H9 (cell line): ENCODE data around the gene PDCD10. TPM values are rescaled to one million over a fixed set of nuclear protein-coding genes. Genes with fewer than 3 reads are reported as not detected.

Experiments
- DNase-seq: peaks from one replicate; pipeline ENCODE4 v3.0.0-alpha.2; 2017
- H2AFZ ChIP-seq: one replicate; pipeline ENCODE4 v1.6.1; 2013; ENCODE audit warnings: mild to moderate bottlenecking, low read length, control low read depth, moderate library complexity
- H2AK5ac ChIP-seq: 2 replicates; pipeline ENCODE4 v1.6.1; 2013; ENCODE audit warnings: low read length, control low read depth, mixed read lengths; ENCODE audit not compliant: insufficient read length
- H2BK120ac ChIP-seq: one replicate; pipeline ENCODE4 v1.6.1; 2013; ENCODE audit warnings: low read depth, mild to moderate bottlenecking, low read length, control low read depth, inconsistent platforms; ENCODE audit not compliant: poor library complexity, severe bottlenecking
- H2BK12ac ChIP-seq: 2 replicates; pipeline ENCODE4 v1.6.1; 2013; ENCODE audit warnings: low read length, control low read depth, mixed read lengths, low read depth; ENCODE audit not compliant: insufficient read length
- H2BK15ac ChIP-seq: 2 replicates; pipeline ENCODE4 v1.6.1; 2013; ENCODE audit warnings: low read depth, low read length, control low read depth
- H2BK20ac ChIP-seq: one replicate; pipeline ENCODE4 v1.6.1; 2013; ENCODE audit warnings: low read depth, mild to moderate bottlenecking, low read length, control low read depth, inconsistent platforms; ENCODE audit not compliant: poor library complexity, severe bottlenecking
- H2BK5ac ChIP-seq: 2 replicates; pipeline ENCODE4 v1.6.1; 2013; ENCODE audit warnings: low read length, control low read depth, mixed read lengths; ENCODE audit not compliant: insufficient read length
- H3K14ac ChIP-seq: 2 replicates; pipeline ENCODE4 v1.6.1; 2013; ENCODE audit warnings: low read length, control low read depth; ENCODE audit not compliant: insufficient read depth
- H3K18ac ChIP-seq: 2 replicates; pipeline ENCODE4 v1.6.1; 2013; ENCODE audit warnings: low read depth, mild to moderate bottlenecking, mixed read lengths, low read length, control low read depth; ENCODE audit not compliant: insufficient read length
- H3K23ac ChIP-seq: 2 replicates; pipeline ENCODE4 v1.6.1; 2013; ENCODE audit warnings: low read length, control low read depth, mixed read lengths, low read depth; ENCODE audit not compliant: insufficient read length
- H3K23me2 ChIP-seq: 2 replicates; pipeline ENCODE4 v1.6.1; 2013; ENCODE audit warnings: low read depth, mild to moderate bottlenecking, mixed read lengths, low read length, control low read depth; ENCODE audit not compliant: insufficient read length, poor library complexity, severe bottlenecking
- H3K27ac ChIP-seq: 2 replicates; pipeline ENCODE4 v1.5.1; 2013; ENCODE audit warnings: low read length, control low read depth, mixed read lengths, low read depth; ENCODE audit not compliant: insufficient read length
- H3K27me3 ChIP-seq: 2 replicates; pipeline ENCODE4 v1.6.1; 2013; ENCODE audit warnings: low read length, control low read depth, inconsistent platforms; ENCODE audit not compliant: insufficient read depth
- H3K4ac ChIP-seq: 2 replicates; pipeline ENCODE4 v1.6.1; 2013; ENCODE audit warnings: low read depth, mild to moderate bottlenecking, control low read depth, inconsistent platforms, low read length, moderate library complexity
- H3K4me1 ChIP-seq: 2 replicates; pipeline ENCODE4 v1.6.1; 2013; ENCODE audit warnings: low read length, control low read depth, inconsistent platforms; ENCODE audit not compliant: insufficient read depth
- H3K4me2 ChIP-seq: 2 replicates; pipeline ENCODE4 v1.6.1; 2013; ENCODE audit warnings: low read length, control low read depth, mixed read lengths; ENCODE audit not compliant: insufficient read length, insufficient read depth
- H3K56ac ChIP-seq: 2 replicates; pipeline ENCODE4 v1.6.1; 2013; ENCODE audit warnings: low read depth, mild to moderate bottlenecking, mixed read lengths, low read length, control low read depth; ENCODE audit not compliant: insufficient read length
- H3K79me1 ChIP-seq: 2 replicates; pipeline ENCODE4 v1.6.1; 2013; ENCODE audit warnings: low read depth, mild to moderate bottlenecking, moderate library complexity, low read length, control low read depth, inconsistent platforms; ENCODE audit not compliant: insufficient read depth, poor library complexity, severe bottlenecking
- H3K79me2 ChIP-seq: 2 replicates; pipeline ENCODE4 v1.6.1; 2013; ENCODE audit warnings: low read length, control low read depth, inconsistent platforms; ENCODE audit not compliant: insufficient read depth
- H3K9ac ChIP-seq: 2 replicates; pipeline ENCODE4 v1.6.1; 2013; ENCODE audit warnings: low read length, control low read depth, mixed read lengths; ENCODE audit not compliant: insufficient read length; ENCODE audit errors: extremely low read depth
- H3K9me3 ChIP-seq: one replicate; pipeline ENCODE4 v1.6.1; 2013; ENCODE audit warnings: low read depth, low read length, inconsistent platforms; ENCODE audit not compliant: control insufficient read depth
- H3T11ph ChIP-seq: one replicate; pipeline ENCODE4 v1.6.1; 2013; ENCODE audit warnings: mild to moderate bottlenecking, low read length, control low read depth, inconsistent platforms
- H4K20me1 ChIP-seq: one replicate; pipeline ENCODE4 v1.6.1; 2013; ENCODE audit not compliant: control insufficient read depth, insufficient read length, insufficient read depth
- H4K5ac ChIP-seq: 2 replicates; pipeline ENCODE4 v1.6.1; 2013; ENCODE audit warnings: low read depth, mild to moderate bottlenecking, mixed read lengths, low read length, control low read depth; ENCODE audit not compliant: insufficient read length
- H4K8ac ChIP-seq: replicated peaks from 2 replicates; pipeline ENCODE4 v1.6.1; 2013; ENCODE audit warnings: low read length, control low read depth, mixed read lengths, low read depth; ENCODE audit not compliant: insufficient read length
- H4K91ac ChIP-seq: 2 replicates; pipeline ENCODE4 v1.6.1; 2013; ENCODE audit warnings: low read depth, mild to moderate bottlenecking, moderate library complexity, mixed read lengths, low read length, control low read depth; ENCODE audit not compliant: insufficient read length
- H3K27ac Mint-ChIP-seq, 3 experiments: 2 replicates in 2 of 3; 3 replicates in 1 of 3; pipeline ENCODE4 v1.8.0; 2020 to 2021; ENCODE audit warnings: mixed read lengths in 3 of 3, mild to moderate bottlenecking in 1 of 3, moderate library complexity in 1 of 3
- H3K27me3 Mint-ChIP-seq: 2 replicates; pipeline ENCODE4 v1.8.0; 2021; ENCODE audit warnings: low read depth, mild to moderate bottlenecking, moderate library complexity, mixed read lengths
- H3K36me3 Mint-ChIP-seq, 3 experiments: 2 replicates in 2 of 3; 3 replicates in 1 of 3; pipeline ENCODE4 v1.8.0; 2020 to 2021; ENCODE audit warnings: low read depth in 3 of 3, mixed read lengths in 3 of 3; ENCODE audit not compliant: insufficient read depth in 1 of 3
- H3K4me1 Mint-ChIP-seq, 2 experiments: 2 replicates each; pipeline ENCODE4 v1.8.0; 2020; ENCODE audit warnings: mixed read lengths in 2 of 2
- H3K4me3 Mint-ChIP-seq, 2 experiments: 2 replicates in 1 of 2; 3 replicates in 1 of 2; pipeline ENCODE4 v1.8.0; 2020 to 2021; ENCODE audit warnings: mild to moderate bottlenecking in 2 of 2, mixed read lengths in 2 of 2, moderate library complexity in 1 of 2
- H3K9me3 Mint-ChIP-seq, 2 experiments: 2 replicates in 1 of 2; 3 replicates in 1 of 2; pipeline ENCODE4 v1.8.0; 2020; ENCODE audit warnings: mild to moderate bottlenecking in 2 of 2, mixed read lengths in 2 of 2, moderate library complexity in 1 of 2
- WGBS: extraction: QIAGEN DNeasy Blood & Tissue Kit; methylation state at CpG from one replicate; pipeline ENCODE4 v1.1.7; 2013; ENCODE audit warnings: missing lambda C conversion rate, low lambda C conversion rate, mixed read lengths; ENCODE audit not compliant: insufficient read length; ENCODE audit errors: extremely low coverage; 5-methylcytosine and 5-hydroxymethylcytosine counted together
- total RNA-seq: library from RNA; stranded (reverse); gene quantifications from 2 replicates; pipeline ENCODE4 v1.2.1, GENCODE V29; 2021
- TF ChIP-seq, protein P1 (sequence below): fragments of 200-600 bp; sonication (generic); conservative IDR thresholded peaks from 3 replicates; pipeline ENCODE4 v1.8.0; 2021; ENCODE audit warnings: antibody characterized with exemption, mild to moderate bottlenecking

The PDCD10 gene
- total RNA-seq, 1 experiment from 2014 or later, result 64.3 TPM

DNA sequence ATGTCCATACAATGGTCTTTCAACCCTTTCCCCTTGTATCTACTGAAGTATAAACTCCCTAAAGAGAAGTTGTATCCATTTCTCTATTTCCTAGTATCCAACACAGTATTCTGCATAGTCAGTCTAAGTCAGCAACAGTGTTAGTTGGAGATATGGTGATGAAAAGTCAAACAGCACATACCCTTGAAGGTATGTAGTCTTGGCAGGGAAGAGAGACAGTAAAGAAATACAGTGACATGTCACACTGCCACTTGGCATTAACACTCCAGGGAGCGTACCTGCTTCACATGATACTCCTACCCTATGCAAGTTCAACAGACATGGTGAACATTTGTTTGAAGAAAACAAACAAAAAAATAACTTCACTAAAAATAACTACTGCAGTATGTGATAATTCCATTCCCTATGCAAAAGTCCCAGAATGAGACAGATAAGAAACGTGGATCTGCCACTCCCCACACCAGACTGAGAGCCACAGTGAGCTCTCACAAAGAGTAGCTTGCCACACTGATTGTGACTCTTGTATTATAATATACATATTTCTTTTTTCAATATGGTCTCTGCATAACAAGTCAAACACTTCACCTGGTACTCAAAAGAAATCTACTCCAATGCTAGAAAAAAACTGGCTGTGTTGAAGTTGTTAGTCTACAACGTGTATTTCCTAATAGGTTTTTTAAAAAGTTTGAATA is 5.9 kb downstream of the PDCD10 start:
- no peaks in the 10 kb centered on the region for H3K9me3 ChIP-seq
- Mint-ChIP-seq H3K9me3 (no peaks in the 10 kb centered on the region), H3K4me1 (peaks cover 56 to 64% of the 10 kb centered on the region in 2 experiments), H3K27me3 (no peaks in the 10 kb centered on the region), H3K4me3 (no peak overlapping the region), H3K36me3 (no peaks in the 10 kb centered on the region; a peak in 2 of 7 replicates), H3K27ac (peak overlapping the region in 1 of 3 experiments; percentile 20; a peak in 2 of 7 replicates)
- no peaks in the 10 kb centered on the region for H3K27me3 ChIP-seq
- no peak for DNase-seq
- peaks cover 49% of the 10 kb centered on the region for H3K79me2 ChIP-seq
- no peak overlapping the region for H2BK12ac ChIP-seq
- no peak overlapping the region for H3K4ac ChIP-seq
- H2BK5ac ChIP-seq, result no peak overlapping the region
- no peak overlapping the region for H2BK120ac ChIP-seq
- H4K20me1 ChIP-seq, result no peaks in the 10 kb centered on the region
- H3K9ac ChIP-seq, result no peak overlapping the region
- no peaks in the 10 kb centered on the region for H3K23me2 ChIP-seq
- WGBS, result no CpG with 5 or more reads among the region's 3 CpGs
- peaks cover 2% of the 10 kb centered on the region for H3K79me1 ChIP-seq
- no peak overlapping the region for H2BK20ac ChIP-seq
- no peak overlapping the region for H3K23ac ChIP-seq
- H3T11ph ChIP-seq, result no peak overlapping the region
- H3K27ac ChIP-seq, result no peak overlapping the region
- no peak overlapping the region for H4K91ac ChIP-seq
- no peak overlapping the region for H3K4me2 ChIP-seq
- no peak overlapping the region for H3K14ac ChIP-seq
- no peak overlapping the region for H4K8ac ChIP-seq
- no peak overlapping the region for H4K5ac ChIP-seq
- H2AK5ac ChIP-seq, result no peak overlapping the region
- no peak overlapping the region for H2AFZ ChIP-seq
- TF ChIP-seq, protein P1, sequence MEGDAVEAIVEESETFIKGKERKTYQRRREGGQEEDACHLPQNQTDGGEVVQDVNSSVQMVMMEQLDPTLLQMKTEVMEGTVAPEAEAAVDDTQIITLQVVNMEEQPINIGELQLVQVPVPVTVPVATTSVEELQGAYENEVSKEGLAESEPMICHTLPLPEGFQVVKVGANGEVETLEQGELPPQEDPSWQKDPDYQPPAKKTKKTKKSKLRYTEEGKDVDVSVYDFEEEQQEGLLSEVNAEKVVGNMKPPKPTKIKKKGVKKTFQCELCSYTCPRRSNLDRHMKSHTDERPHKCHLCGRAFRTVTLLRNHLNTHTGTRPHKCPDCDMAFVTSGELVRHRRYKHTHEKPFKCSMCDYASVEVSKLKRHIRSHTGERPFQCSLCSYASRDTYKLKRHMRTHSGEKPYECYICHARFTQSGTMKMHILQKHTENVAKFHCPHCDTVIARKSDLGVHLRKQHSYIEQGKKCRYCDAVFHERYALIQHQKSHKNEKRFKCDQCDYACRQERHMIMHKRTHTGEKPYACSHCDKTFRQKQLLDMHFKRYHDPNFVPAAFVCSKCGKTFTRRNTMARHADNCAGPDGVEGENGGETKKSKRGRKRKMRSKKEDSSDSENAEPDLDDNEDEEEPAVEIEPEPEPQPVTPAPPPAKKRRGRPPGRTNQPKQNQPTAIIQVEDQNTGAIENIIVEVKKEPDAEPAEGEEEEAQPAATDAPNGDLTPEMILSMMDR, result no peak
- H3K4me1 ChIP-seq, result no peaks in the 10 kb centered on the region; the same call in 1 of the 2 replicates
- no peak overlapping the region for H3K56ac ChIP-seq
- H2BK15ac ChIP-seq, result no peak overlapping the region
- H3K18ac ChIP-seq, result no peak overlapping the region
